Mononuclear cell (primary cell): ENCODE measurements around the gene REC114. TPM values are rescaled to one million over a fixed set of nuclear protein-coding genes. Genes with fewer than 3 reads are reported as not detected.
"Not testable (repeated sequence)": the region's sequence is repeated elsewhere in the genome, so short reads cannot be mapped to it uniquely, and the experiment has no call there.

Experiments
- H3K27me3 ChIP-seq: 2 replicates; pipeline ENCODE4 v1.6.0; 2011; ENCODE audit warnings: low read length, control low read depth; ENCODE audit not compliant: insufficient read depth
- H3K4me1 ChIP-seq: 2 replicates; pipeline ENCODE4 v1.5.1; 2011; ENCODE audit warnings: mild to moderate bottlenecking, low read length, control low read depth; ENCODE audit not compliant: insufficient read depth
- H3K4me3 ChIP-seq: 2 replicates; pipeline ENCODE4 v1.5.1; 2011; ENCODE audit warnings: mild to moderate bottlenecking, low read length, moderate library complexity
- H3K9me3 ChIP-seq: 2 replicates; pipeline ENCODE4 v1.5.1; 2011; ENCODE audit warnings: low read depth, mild to moderate bottlenecking, control low read depth, low read length
- total RNA-seq: library from RNA; depleted of rRNA; stranded (reverse); fragments of >200 nt; gene quantifications from one replicate; pipeline ENCODE4 v1.2.3, GENCODE V29; 2012

Gene REC114
- total RNA-seq, 1 donor, result not detected

GRCh38 chr15:73438651-73439050 is 4.3 kb upstream of the REC114 start:
- Histone ChIP-seq H3K4me3 (no peak overlapping the region), H3K27me3 (peaks cover 10% of the 10 kb centered on the region), H3K9me3 (no peaks in the 10 kb centered on the region), H3K4me1 (no peaks in the 10 kb centered on the region)

DNA sequence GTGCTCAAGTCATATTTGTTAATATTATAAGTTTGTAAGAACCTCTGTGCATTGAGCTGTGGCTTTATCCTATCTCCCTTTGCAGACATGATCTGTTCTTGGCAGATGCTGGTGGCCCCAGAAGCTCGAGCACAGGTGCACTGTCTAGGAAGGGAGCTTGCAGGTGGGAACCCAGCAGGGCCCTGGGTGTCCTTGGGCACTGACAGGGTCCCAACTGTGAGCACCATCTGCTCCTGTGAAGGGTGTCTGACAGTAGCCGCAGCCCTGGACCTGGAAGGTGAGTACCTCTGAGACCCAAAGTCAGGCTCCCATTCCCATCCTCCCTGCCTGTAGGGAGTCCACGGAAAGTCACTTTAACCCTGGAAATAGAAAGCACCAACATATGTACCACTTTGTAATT is 2.4 kb upstream of the REC114 start:
- Histone ChIP-seq H3K27me3 (peaks cover 22% of the 10 kb centered on the region), H3K4me1 (no peaks in the 10 kb centered on the region), H3K4me3 (no peak overlapping the region), H3K9me3 (no peaks in the 10 kb centered on the region)

DNA sequence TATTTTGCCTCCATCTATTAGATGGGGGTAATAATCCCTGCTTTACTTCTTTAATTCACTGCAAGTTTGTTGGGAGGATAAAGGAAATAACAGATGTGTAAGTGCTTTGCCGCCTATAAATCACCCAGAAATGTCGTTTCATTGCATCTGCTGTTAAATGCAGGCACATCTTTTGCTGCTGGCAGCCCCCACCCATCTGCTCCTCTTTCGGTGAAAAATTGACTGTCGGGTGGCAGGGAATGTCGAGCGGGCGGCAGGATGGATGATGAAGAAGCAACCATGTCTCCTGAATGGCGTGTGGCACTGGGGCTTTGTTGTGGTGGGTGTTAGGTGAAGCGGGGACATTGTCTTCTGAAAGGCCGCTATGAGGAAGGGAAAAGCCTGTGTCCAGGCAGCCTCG is 543 bp upstream of the REC114 start:
- Histone ChIP-seq H3K4me1 (no peaks in the 10 kb centered on the region), H3K4me3 (no peak overlapping the region), H3K9me3 (no peaks in the 10 kb centered on the region), H3K27me3 (peaks cover 19% of the 10 kb centered on the region)

DNA sequence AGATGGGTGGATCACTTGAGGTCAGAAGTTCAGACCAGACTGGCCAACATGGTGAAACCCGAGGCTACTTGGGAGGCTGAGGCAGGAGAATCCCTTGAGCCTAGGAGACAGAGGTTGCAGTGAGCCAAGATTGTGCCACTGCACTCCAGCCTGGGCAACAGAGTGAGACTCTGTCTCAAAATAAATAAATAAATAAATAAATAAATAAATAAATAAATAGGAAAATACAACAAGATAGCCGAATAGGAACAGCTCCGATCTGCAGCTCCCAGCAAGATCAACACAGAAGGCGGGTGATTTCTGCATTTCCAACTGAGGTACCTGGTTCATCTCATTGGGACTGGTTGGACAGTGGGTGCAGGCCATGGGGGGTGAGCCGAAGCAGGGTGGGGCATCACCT is 4.5 kb downstream of the REC114 start:
- H3K4me3 ChIP-seq, H3K4me1 ChIP-seq, H3K9me3 ChIP-seq: not testable (repeated sequence)
- H3K27me3 ChIP-seq, result peaks cover 12% of the 10 kb centered on the region

- H3K4me3 ChIP-seq, H3K9me3 ChIP-seq, H3K4me1 ChIP-seq: not testable (repeated sequence)
- H3K27me3 ChIP-seq, result peaks cover 12% of the 10 kb centered on the region
These were observed 5.3 kb downstream of the REC114 start for GRCh38 chr15:73448158-73448758.

GRCh38 chr15:73449980-73450379 is 7.0 kb downstream of the REC114 start:
- H3K4me1 ChIP-seq, H3K9me3 ChIP-seq, H3K4me3 ChIP-seq, H3K27me3 ChIP-seq: not testable (repeated sequence)

DNA sequence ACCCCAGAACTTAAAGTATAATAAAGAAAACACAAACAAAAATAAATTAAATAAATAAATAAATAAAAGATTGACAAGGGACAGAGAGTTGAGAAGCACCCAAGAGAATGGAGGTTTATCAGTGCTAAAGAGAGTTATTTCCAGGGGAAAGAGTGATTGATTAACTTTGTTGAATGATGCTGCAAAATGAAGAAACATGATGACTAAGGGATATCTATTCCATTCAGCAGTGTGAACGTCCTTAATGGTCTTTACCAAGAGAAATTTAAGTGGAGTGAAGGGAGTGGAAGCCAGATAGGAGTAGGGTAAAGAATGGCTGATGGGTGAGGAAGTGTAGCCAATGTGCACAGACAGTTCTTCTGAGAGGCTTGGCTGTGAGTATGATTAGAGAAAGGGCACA is 11.1 kb downstream of the REC114 start:
- Histone ChIP-seq H3K27me3 (peaks cover 5% of the 10 kb centered on the region), H3K4me3 (no peak overlapping the region), H3K4me1 (no peaks in the 10 kb centered on the region), H3K9me3 (no peaks in the 10 kb centered on the region)

DNA sequence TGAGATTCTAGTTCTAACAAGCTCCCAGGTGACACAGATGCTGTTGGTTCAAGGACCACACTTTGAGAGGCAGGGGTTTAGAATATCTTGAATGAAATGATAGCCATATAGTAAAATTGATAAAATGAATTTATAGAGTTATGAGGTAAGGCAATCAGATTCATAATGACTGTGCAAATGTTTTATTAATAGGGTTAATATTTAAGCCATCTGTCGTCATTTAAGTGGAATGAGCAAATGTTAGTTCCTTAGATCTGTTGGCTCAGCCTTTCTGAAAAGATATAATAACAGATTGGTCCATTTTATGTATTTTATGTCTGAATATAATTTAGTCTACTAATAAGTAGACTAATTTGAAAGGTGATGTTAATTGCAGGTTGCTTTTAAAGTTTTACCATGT is 12.9 kb downstream of the REC114 start:
- Histone ChIP-seq H3K9me3 (no peaks in the 10 kb centered on the region), H3K4me1 (no peaks in the 10 kb centered on the region), H3K4me3 (no peak overlapping the region), H3K27me3 (peaks cover 5% of the 10 kb centered on the region)

- Histone ChIP-seq H3K9me3 (no peaks in the 10 kb centered on the region), H3K4me3 (no peak overlapping the region), H3K4me1 (no peaks in the 10 kb centered on the region), H3K27me3 (peaks cover 5% of the 10 kb centered on the region)
These were observed 14.4 kb downstream of the REC114 start for GRCh38 chr15:73457334-73457733.

DNA sequence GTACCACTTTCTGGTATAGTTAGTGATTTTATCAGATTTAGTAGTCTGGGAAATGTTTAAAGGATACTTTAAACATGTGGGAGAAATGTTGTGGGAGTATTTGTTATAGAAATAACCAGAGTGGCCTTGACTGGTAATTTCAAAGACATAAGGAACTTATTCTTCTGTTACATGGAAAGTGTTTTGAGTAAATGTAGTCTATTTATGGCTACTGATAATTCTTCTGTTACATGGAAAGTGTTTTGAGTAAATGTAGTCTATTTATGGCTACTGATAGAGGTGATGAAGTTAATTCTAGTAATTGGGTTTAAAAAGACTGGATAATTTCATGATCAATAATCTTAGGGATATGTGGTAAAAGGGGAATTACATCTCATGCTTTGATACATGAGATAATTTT is 17.7 kb downstream of the REC114 start:
- no peak overlapping the region for H3K4me3 ChIP-seq
- no peaks in the 10 kb centered on the region for H3K9me3 ChIP-seq
- no peaks in the 10 kb centered on the region for H3K4me1 ChIP-seq
- H3K27me3 ChIP-seq, result peaks cover 3% of the 10 kb centered on the region

- H3K27me3 ChIP-seq, result peaks cover 14% of the 10 kb centered on the region
- H3K9me3 ChIP-seq, result no peaks in the 10 kb centered on the region
- no peak overlapping the region for H3K4me3 ChIP-seq
- no peaks in the 10 kb centered on the region for H3K4me1 ChIP-seq
These were observed 21.6 kb downstream of the REC114 start for GRCh38 chr15:73464602-73465001.

GRCh38 chr15:73467758-73468157 is 24.8 kb downstream of the REC114 start:
- Histone ChIP-seq H3K27me3 (peaks cover 26% of the 10 kb centered on the region), H3K4me1 (no peaks in the 10 kb centered on the region), H3K4me3 (no peak overlapping the region), H3K9me3 (no peaks in the 10 kb centered on the region)

DNA sequence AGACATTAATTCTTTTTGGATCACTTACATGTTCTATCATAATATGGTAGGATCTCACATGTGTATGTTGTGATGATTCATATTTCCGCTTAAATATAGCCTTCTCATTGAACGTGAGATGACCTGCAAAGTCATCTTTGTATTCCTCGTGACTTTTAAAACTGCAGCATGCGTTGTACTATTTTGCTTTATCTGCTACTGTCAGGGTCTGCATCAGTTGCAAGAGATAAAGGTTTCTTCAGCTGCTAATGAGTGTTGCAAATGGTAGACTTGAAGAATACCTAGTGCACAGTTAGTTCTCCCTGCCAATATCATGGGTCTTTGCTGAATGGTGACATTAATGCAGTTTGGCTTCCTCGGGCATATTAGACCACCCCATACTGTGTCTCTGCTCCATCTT is 31.8 kb downstream of the REC114 start:
- Histone ChIP-seq H3K4me1 (no peaks in the 10 kb centered on the region), H3K27me3 (peaks cover 27% of the 10 kb centered on the region), H3K9me3 (peaks cover 4% of the 10 kb centered on the region)

GRCh38 chr15:73476704-73477216 is 33.8 kb downstream of the REC114 start:
- peaks cover 24% of the 10 kb centered on the region for H3K27me3 ChIP-seq
- no peak overlapping the region for H3K4me3 ChIP-seq
- H3K9me3 ChIP-seq, result peaks cover 4% of the 10 kb centered on the region
- peaks cover 2% of the 10 kb centered on the region for H3K4me1 ChIP-seq

More for the DNA sequence above, 31.8 kb downstream of the REC114 start:
- no peak overlapping the region for H3K4me3 ChIP-seq

- no peak overlapping the region for H3K4me3 ChIP-seq
- H3K4me1 ChIP-seq, result peaks cover 6% of the 10 kb centered on the region
- H3K9me3 ChIP-seq, result peaks cover 4% of the 10 kb centered on the region
- H3K27me3 ChIP-seq, result peaks cover 16% of the 10 kb centered on the region
These were observed 37.1 kb downstream of the REC114 start for GRCh38 chr15:73480050-73480449.

GRCh38 chr15:73482166-73482565 is 39.2 kb downstream of the REC114 start:
- Histone ChIP-seq H3K9me3 (no peaks in the 10 kb centered on the region), H3K4me1 (peaks cover 6% of the 10 kb centered on the region), H3K4me3 (no peak overlapping the region), H3K27me3 (peaks cover 11% of the 10 kb centered on the region)
